ENCODE results near the gene KIAA1328. TPM values are rescaled to one million over a fixed set of nuclear protein-coding genes. Genes with fewer than 3 reads are reported as not detected.

Gene KIAA1328
- polyA plus RNA-seq, 1 donor (not counting 4 experiments of a cell fraction or from before 2014, with no cell fraction given): 5.5 TPM

- dilution Hi-C loops (cut with MboI; ENCODE audit: extremely low pct_ligation_motif_present, low sequenced_read_pairs): no loop called here
- Histone ChIP-seq H4K20me1 (ENCODE audit: control insufficient read depth, extremely low read depth, insufficient read depth, low read length) (no peaks in the 10 kb centered on the region), H3K27ac (ENCODE audit: control insufficient read depth, insufficient read depth, low read length) (no peak overlapping the region), H3K4me3 (ENCODE audit: control insufficient read depth in 2 of 3, extremely low read depth in 1 of 3, insufficient read depth in 2 of 3, low read depth in 1 of 3, low read length in 3 of 3) (no peak overlapping the region), H3K4me2 (ENCODE audit: control insufficient read depth, extremely low read depth, insufficient read depth, low read depth, low read length) (no peak overlapping the region), H2AFZ (ENCODE audit: control insufficient read depth, low read length) (no peak overlapping the region), H3K9ac (ENCODE audit: control insufficient read depth, extremely low read depth, insufficient read depth, low read length) (no peak overlapping the region), H3K4me1 (ENCODE audit: control insufficient read depth, extremely low read depth, insufficient read depth, low read length) (peaks cover 18% of the 10 kb centered on the region), H3K9me1 (ENCODE audit: control insufficient read depth, extremely low read depth, insufficient read depth, low read length) (peaks cover 2% of the 10 kb centered on the region), H3K79me2 (ENCODE audit: control insufficient read depth, insufficient read depth, low read length) (no peaks in the 10 kb centered on the region), H3K36me3 (ENCODE audit: control insufficient read depth in 2 of 2, extremely low read depth in 1 of 2, insufficient read depth in 2 of 2, low read length in 2 of 2) (no peaks in the 10 kb centered on the region), H3K9me3 (ENCODE audit: control insufficient read depth, low read depth, low read length) (no peaks in the 10 kb centered on the region), H3K27me3 (ENCODE audit: control insufficient read depth, extremely low read depth, insufficient read depth, low read length) (no peaks in the 10 kb centered on the region)
- TF ChIP-seq EZH2 (IDR thresholded peaks at IDR 0.05; ENCODE audit: low read length): no peak
- no peak for TF ChIP-seq CTCF (optimal IDR thresholded peaks at IDR 0.05 in 1 of 3, IDR thresholded peaks at IDR 0.05 in 1 of 3, conservative IDR thresholded peaks at IDR 0.05 in 1 of 3; ENCODE audit: extremely low read depth in 1 of 3, insufficient read depth in 2 of 3, low read length in 3 of 3)
- DNase-seq (ENCODE audit: low read depth, low spot score) (no peak), FAIRE-seq (no peak)
These were observed 344.5 kb downstream of the KIAA1328 start for GRCh38 chr18:37173384-37173783.

GRCh38 chr18:37175727-37176620 is 347.0 kb downstream of the KIAA1328 start:
- no peaks in the 10 kb centered on the region for H4K20me1 ChIP-seq (ENCODE audit: control insufficient read depth, extremely low read depth, insufficient read depth, low read length)
- H3K9me3 ChIP-seq (ENCODE audit: control insufficient read depth, low read depth, low read length): no peaks in the 10 kb centered on the region
- DNase-seq (ENCODE audit: low read depth, low spot score) (peak; percentile 5), FAIRE-seq (no peak)
- peaks cover 18% of the 10 kb centered on the region for H3K4me1 ChIP-seq (ENCODE audit: control insufficient read depth, extremely low read depth, insufficient read depth, low read length)
- no peak overlapping the region for H3K9ac ChIP-seq (ENCODE audit: control insufficient read depth, extremely low read depth, insufficient read depth, low read length)
- dilution Hi-C loops (cut with MboI; ENCODE audit: extremely low pct_ligation_motif_present, low sequenced_read_pairs): no loop called here
- peaks cover 2% of the 10 kb centered on the region for H3K9me1 ChIP-seq (ENCODE audit: control insufficient read depth, extremely low read depth, insufficient read depth, low read length)
- H3K4me3 ChIP-seq (ENCODE audit: control insufficient read depth in 2 of 3, extremely low read depth in 1 of 3, insufficient read depth in 2 of 3, low read depth in 1 of 3, low read length in 3 of 3): peak overlapping the region in 1 of 3 experiments; percentile 29
- TF ChIP-seq EZH2 (IDR thresholded peaks at IDR 0.05; ENCODE audit: low read length) (no peak), CTCF (optimal IDR thresholded peaks at IDR 0.05 in 1 of 3, IDR thresholded peaks at IDR 0.05 in 1 of 3, conservative IDR thresholded peaks at IDR 0.05 in 1 of 3; ENCODE audit: extremely low read depth in 1 of 3, insufficient read depth in 2 of 3, low read length in 3 of 3) (no peak)
- H3K27ac ChIP-seq (ENCODE audit: control insufficient read depth, insufficient read depth, low read length): no peak overlapping the region
- H3K79me2 ChIP-seq (ENCODE audit: control insufficient read depth, insufficient read depth, low read length): no peaks in the 10 kb centered on the region
- no peaks in the 10 kb centered on the region for H3K36me3 ChIP-seq (ENCODE audit: control insufficient read depth in 2 of 2, extremely low read depth in 1 of 2, insufficient read depth in 2 of 2, low read length in 2 of 2)
- peak overlapping the region; percentile 62 for H3K4me2 ChIP-seq (ENCODE audit: control insufficient read depth, extremely low read depth, insufficient read depth, low read depth, low read length)
- H2AFZ ChIP-seq (ENCODE audit: control insufficient read depth, low read length): no peak overlapping the region
- H3K27me3 ChIP-seq (ENCODE audit: control insufficient read depth, extremely low read depth, insufficient read depth, low read length): no peaks in the 10 kb centered on the region
